ENCODE data around the gene TMA7B. TPM values are rescaled to one million over a fixed set of nuclear protein-coding genes. Genes with fewer than 3 reads are reported as not detected.

The TMA7B gene
- total RNA-seq, 4 donors from 2014 or later = not detected

DNA sequence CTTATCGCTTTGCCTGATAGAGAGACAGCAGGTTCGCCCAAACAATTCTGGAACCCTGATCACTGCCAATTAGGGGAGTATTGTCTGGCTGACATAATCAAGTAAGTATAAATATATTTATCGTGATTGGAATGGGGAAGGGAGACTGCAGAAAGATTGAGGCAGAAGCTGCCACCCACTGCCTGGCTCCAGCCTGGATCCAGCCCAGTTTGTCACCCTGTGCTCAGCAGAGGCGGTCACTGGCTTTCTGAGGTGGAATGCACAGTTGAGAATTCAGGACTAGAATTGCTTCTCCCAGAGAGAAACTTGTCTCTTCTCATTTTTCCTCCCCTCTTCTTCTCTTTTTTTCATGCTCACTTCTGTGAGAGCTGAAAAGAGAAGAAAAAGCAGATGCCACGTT lies 33.4 kb upstream of the TMA7B start:
- Histone ChIP-seq H3K27me3 (no peaks in the 10 kb centered on the region), H3K4me3 (peak overlapping the region in 3 of 4 donors; percentile 4 to 27 (median 6)), H3K4me1 (peaks cover 0 to 17% (median 0%) of the 10 kb centered on the region in 4 donors), H3K36me3 (no peaks in the 10 kb centered on the region), H3K27ac (peak overlapping the region in 3 of 4 donors; percentile 12 to 42 (median 32)), H3K9me3 (no peaks in the 10 kb centered on the region)
- TF ChIP-seq, protein P1, sequence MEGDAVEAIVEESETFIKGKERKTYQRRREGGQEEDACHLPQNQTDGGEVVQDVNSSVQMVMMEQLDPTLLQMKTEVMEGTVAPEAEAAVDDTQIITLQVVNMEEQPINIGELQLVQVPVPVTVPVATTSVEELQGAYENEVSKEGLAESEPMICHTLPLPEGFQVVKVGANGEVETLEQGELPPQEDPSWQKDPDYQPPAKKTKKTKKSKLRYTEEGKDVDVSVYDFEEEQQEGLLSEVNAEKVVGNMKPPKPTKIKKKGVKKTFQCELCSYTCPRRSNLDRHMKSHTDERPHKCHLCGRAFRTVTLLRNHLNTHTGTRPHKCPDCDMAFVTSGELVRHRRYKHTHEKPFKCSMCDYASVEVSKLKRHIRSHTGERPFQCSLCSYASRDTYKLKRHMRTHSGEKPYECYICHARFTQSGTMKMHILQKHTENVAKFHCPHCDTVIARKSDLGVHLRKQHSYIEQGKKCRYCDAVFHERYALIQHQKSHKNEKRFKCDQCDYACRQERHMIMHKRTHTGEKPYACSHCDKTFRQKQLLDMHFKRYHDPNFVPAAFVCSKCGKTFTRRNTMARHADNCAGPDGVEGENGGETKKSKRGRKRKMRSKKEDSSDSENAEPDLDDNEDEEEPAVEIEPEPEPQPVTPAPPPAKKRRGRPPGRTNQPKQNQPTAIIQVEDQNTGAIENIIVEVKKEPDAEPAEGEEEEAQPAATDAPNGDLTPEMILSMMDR (IDR thresholded peaks at IDR 0.05) = no peak
- no peak for TF ChIP-seq POLR2A (IDR thresholded peaks at IDR 0.05)
- DNase-seq = no peak

DNA sequence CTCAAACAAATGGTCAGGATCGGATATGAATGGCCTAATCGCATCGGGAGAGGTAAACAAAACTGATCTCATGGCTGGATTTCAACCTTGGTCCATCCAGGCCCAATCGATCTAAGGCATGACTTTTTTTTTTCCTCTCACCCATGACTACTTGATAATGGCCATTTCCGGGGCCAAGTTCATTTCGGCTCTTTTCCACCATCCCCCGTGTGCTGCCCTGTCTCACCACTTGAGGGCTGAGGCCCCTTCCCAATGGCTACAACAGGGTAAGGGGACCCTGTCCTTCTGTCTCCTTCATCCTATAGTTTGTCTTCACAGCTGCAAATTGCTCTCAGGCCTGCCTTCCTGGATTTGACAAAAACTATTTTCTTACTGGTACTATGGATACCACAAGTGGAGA lies 32.7 kb upstream of the TMA7B start:
- Histone ChIP-seq H3K4me3 (peak overlapping the region in 2 of 4 donors; percentile 4 to 27), H3K27ac (peak overlapping the region in 1 of 4 donors; percentile 12)
- no peak for TF ChIP-seq POLR2A (IDR thresholded peaks at IDR 0.05)
- TF ChIP-seq, protein P1 (IDR thresholded peaks at IDR 0.05) = peak in 1 of 6 experiments; percentile 17

DNA sequence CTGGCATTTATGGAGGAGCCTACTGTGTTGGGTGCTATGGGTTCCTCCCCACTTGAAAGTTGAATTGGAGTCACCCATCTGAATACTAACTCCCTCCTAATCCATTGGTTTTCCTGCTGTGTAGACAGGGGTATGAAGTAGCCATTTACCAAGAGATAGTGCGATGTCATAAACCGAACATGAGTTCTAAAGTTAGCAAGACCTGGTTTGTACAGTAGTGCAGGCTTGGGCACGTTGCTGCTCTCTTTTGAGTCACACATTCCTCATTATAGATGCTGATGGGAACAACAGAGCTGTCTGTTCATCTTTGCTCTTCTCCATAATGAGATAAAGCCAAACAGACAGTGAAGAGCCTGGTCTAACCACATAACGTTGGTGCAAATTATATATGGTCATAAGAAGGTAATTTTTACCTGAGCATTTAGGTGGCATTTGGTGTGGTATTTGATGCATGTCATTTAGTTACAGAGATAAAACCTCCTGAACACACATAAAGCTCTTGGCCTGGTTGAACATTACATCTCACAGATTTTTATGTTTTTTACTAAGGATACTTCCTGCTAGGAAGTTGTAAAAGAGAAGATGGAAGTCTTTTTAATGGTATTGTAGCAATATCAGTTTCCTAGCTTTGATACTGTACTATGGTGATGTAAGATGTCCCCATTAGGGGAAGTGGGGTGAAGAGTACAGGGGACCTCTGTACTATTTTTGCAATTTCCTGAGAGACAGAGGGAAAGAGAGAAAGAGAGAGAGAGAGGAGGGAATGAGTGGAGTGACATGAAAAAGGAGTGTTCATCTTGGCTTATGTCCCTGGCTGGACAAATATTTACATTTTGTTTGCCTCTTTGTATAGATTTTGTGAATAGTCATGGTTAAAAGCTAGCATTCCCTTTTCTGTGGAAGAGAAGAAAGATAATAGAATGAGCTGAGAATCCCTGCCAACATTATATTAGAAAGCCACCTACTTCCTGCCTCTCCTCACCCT lies 31.4 kb upstream of the TMA7B start:
- H3K27ac ChIP-seq = peak overlapping the region in 1 of 4 donors; percentile 25
- no peaks in the 10 kb centered on the region for H3K36me3 ChIP-seq
- DNase-seq = no peak
- no peaks in the 10 kb centered on the region for H3K27me3 ChIP-seq
- no peak for TF ChIP-seq POLR2A (IDR thresholded peaks at IDR 0.05)
- TF ChIP-seq, protein P1 (IDR thresholded peaks at IDR 0.05) = no peak
- H3K4me1 ChIP-seq = peaks cover 0 to 11% (median 0%) of the 10 kb centered on the region in 4 donors
- no peaks in the 10 kb centered on the region for H3K9me3 ChIP-seq
- no peak overlapping the region for H3K4me3 ChIP-seq

More for the DNA sequence above, 32.7 kb upstream of the TMA7B start:
- no peaks in the 10 kb centered on the region for H3K9me3 ChIP-seq
- H3K4me1 ChIP-seq = peaks cover 0 to 12% (median 0%) of the 10 kb centered on the region in 4 donors
- H3K27me3 ChIP-seq = no peaks in the 10 kb centered on the region
- no peaks in the 10 kb centered on the region for H3K36me3 ChIP-seq
- DNase-seq = no peak

DNA sequence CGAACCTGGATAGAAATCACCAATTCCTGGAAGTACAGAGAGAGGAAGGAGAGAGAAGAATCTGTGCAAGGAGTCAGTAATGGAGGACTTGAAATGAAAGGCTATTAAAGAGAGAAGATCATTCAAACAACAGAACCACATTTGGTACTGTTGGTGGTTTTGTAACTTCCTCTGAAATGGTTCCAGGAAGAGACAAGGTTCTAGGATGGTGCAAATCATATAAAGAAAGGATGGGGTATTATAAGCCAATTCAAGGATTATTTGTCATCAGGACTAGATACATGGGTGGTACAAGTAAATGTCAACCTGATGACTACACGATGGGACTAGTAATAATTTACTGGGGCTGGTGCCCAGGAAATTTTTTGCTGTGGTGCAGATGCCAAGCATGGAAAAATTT lies 28.9 kb upstream of the TMA7B start:
- Histone ChIP-seq H3K27ac (no peak overlapping the region), H3K36me3 (no peaks in the 10 kb centered on the region), H3K4me1 (peaks cover 0 to 10% (median 0%) of the 10 kb centered on the region in 4 donors), H3K4me3 (no peak overlapping the region), H3K27me3 (no peaks in the 10 kb centered on the region), H3K9me3 (no peaks in the 10 kb centered on the region)
- DNase-seq = no peak
- TF ChIP-seq, protein P1 (IDR thresholded peaks at IDR 0.05) = no peak
- TF ChIP-seq POLR2A (IDR thresholded peaks at IDR 0.05) = no peak

DNA sequence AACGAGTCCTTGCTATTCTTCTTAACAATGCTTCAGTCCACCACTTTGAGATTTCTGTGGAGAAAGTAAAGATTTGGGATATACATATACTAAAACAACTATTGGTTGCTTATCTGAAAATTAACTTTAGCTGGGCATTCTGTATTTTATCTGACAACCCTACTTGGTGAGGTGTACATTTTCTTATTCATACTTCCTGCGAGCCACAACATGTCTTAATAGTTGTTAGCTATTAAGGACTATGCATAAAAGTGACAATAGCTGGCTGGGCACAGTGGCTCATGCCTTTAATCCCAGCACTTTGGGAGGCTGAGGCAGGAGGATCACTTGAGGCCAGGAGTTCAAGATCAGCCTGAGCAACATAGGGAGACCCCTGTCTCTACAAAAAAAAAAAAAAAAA lies 28.0 kb upstream of the TMA7B start:
- H3K27ac ChIP-seq = no peak overlapping the region
- no peaks in the 10 kb centered on the region for H3K9me3 ChIP-seq
- H3K36me3 ChIP-seq = no peaks in the 10 kb centered on the region
- H3K4me1 ChIP-seq = peaks cover 0 to 1% (median 0%) of the 10 kb centered on the region in 4 donors
- TF ChIP-seq, protein P1 (IDR thresholded peaks at IDR 0.05) = no peak
- DNase-seq = no peak
- no peaks in the 10 kb centered on the region for H3K27me3 ChIP-seq
- no peak overlapping the region for H3K4me3 ChIP-seq

Measured in Peyer's patch (tissue), 4 donors.